K562 (cell line): ENCODE data around the gene TSTD2. TPM values are rescaled to one million over a fixed set of nuclear protein-coding genes. Genes with fewer than 3 reads are reported as not detected.

ENCODE experiments used
- ATAC-seq: fragments of 200-7000 bp; cut with Tn5 transposase; 3 replicates; pipeline ENCODE4 v1.9.1; 2020; ENCODE audit warnings: moderate library complexity
- BruUV-seq: library from RNA; stranded (reverse); fragments of 400-500 nt; replicated peaks from 2 replicates; lab custom pipeline; 2021; lab: Mats Ljungman, UMichigan
- CTCF ChIA-PET: fragments of 300-600 bp; formaldehyde crosslinking; extraction: SDS; loops from one replicate; lab custom pipeline; 2021; ENCODE audit warnings: low intra/inter-chr PET ratio; lab: Yijun Ruan, JAX
- POLR2A ChIA-PET: fragments of 300-600, 350-650 bp; sonication (Branson Sonifier 250); formaldehyde crosslinking; extraction: SDS; loops from one replicate; lab custom pipeline; 2021; ENCODE audit warnings: antibody characterized with exemption, inconsistent platforms; lab: Yijun Ruan, JAX
- DNase-seq, 4 experiments: peaks; one replicate each; pipeline versions ENCODE4 v3.0.0 to v3.0.0-alpha.2; 2011 to 2018; ENCODE audit warnings: low spot score in 3 of 4, mixed read lengths in 3 of 4; ENCODE audit errors: extremely low read depth in 1 of 4
- FAIRE-seq: peaks from 2 replicates; lab custom pipeline; 2011; peaks lifted over from hg19 to GRCh38; lab: Jason Lieb, UNC
- H2AFZ ChIP-seq: 2 replicates; pipeline ENCODE4 v1.6.0; 2011; ENCODE audit warnings: low read depth, low read length, control low read depth, inconsistent platforms
- H3K27ac ChIP-seq: fragments of 200-600 bp; 3 replicates; pipeline ENCODE4 v1.8.0; 2011; ENCODE audit warnings: low read depth, mild to moderate bottlenecking, control low read depth, inconsistent platforms, low read length, moderate library complexity, mixed read lengths; ENCODE audit errors: extremely low read depth
- H3K27me3 ChIP-seq, 2 experiments: fragments of 300-600 bp in 1 of 2; 2 replicates in 1 of 2; 3 replicates in 1 of 2; pipeline versions ENCODE4 v1.6.0 to v1.8.0; 2011; ENCODE audit warnings: inconsistent platforms in 2 of 2, low read length in 2 of 2, mild to moderate bottlenecking in 1 of 2, mixed read lengths in 1 of 2, moderate library complexity in 1 of 2; ENCODE audit not compliant: control insufficient read depth in 2 of 2, insufficient read depth in 2 of 2
- H3K36me3 ChIP-seq: fragments of 300-600 bp; 3 replicates; pipeline ENCODE4 v1.8.0; 2011; ENCODE audit warnings: mild to moderate bottlenecking, low read length, inconsistent platforms; ENCODE audit not compliant: control insufficient read depth, insufficient read depth
- H3K4me1 ChIP-seq, 2 experiments: fragments of 200-600 bp in 1 of 2; replicated peaks in 1 of 2; 2 replicates in 1 of 2; 3 replicates in 1 of 2; pipeline versions ENCODE4 v1.5.1 to v1.8.0; 2011; ENCODE audit warnings: inconsistent platforms in 2 of 2, low read length in 2 of 2, mild to moderate bottlenecking in 1 of 2, mixed read lengths in 1 of 2, moderate library complexity in 1 of 2; ENCODE audit not compliant: control insufficient read depth in 2 of 2, insufficient read depth in 2 of 2
- H3K4me2 ChIP-seq: 2 replicates; pipeline ENCODE4 v1.6.1; 2011; ENCODE audit warnings: low read length, control low read depth, inconsistent platforms, mixed read lengths; ENCODE audit not compliant: insufficient read depth
- H3K4me3 ChIP-seq: fragments of 200-600 bp; sonication (generic), shearing (Covaris generic); 2 replicates; pipeline ENCODE4 v1.5.1; 2016; ENCODE audit warnings: control low read depth, inconsistent platforms
- H3K79me2 ChIP-seq: fragments of 200-600 bp; 3 replicates; pipeline ENCODE4 v1.8.0; 2011; ENCODE audit warnings: low read length, inconsistent platforms; ENCODE audit not compliant: control insufficient read depth, insufficient read depth
- H3K9ac ChIP-seq, 2 experiments: 2 replicates each; pipeline versions ENCODE4 v1.6.0 to v1.6.1; 2011; ENCODE audit warnings: low read depth in 2 of 2, low read length in 2 of 2, control low read depth in 1 of 2, inconsistent platforms in 1 of 2, mild to moderate bottlenecking in 1 of 2, mixed read lengths in 1 of 2; ENCODE audit not compliant: insufficient read depth in 1 of 2
- H3K9me1 ChIP-seq: one replicate; pipeline ENCODE4 v1.6.0; 2011; ENCODE audit warnings: inconsistent platforms, mild to moderate bottlenecking, low read length, moderate library complexity; ENCODE audit not compliant: control insufficient read depth, insufficient read depth
- H3K9me3 ChIP-seq: replicated peaks from 2 replicates; pipeline ENCODE4 v1.5.1; 2011; ENCODE audit warnings: low read depth, low read length, inconsistent platforms; ENCODE audit not compliant: control insufficient read depth, insufficient read depth
- H4K20me1 ChIP-seq: replicated peaks from 2 replicates; pipeline ENCODE4 v1.6.1; 2011; ENCODE audit warnings: low read length, inconsistent platforms, mixed read lengths; ENCODE audit not compliant: control insufficient read depth, insufficient read depth
- ARID2 ChIP-seq: fragments of 450-650 bp; IDR thresholded peaks from 2 replicates; pipeline ENCODE4 v1.6.1; 2017; ENCODE audit warnings: antibody characterized with exemption, mild to moderate bottlenecking
- DACH1 ChIP-seq: fragments of 450-650 bp; IDR thresholded peaks from 2 replicates; pipeline ENCODE4 v1.6.1; 2018; ENCODE audit not compliant: partially characterized antibody
- E2F3 ChIP-seq: fragments of 250-450 bp; sonication (Bioruptor Pico); IDR thresholded peaks from 2 replicates; pipeline ENCODE4 v1.4.0; 2020; ENCODE audit warnings: mild to moderate bottlenecking
- FUS ChIP-seq: fragments of 200-400 bp; formaldehyde crosslinking; optimal IDR thresholded peaks from 2 replicates; pipeline ENCODE3; 2017; ENCODE audit warnings: low read depth, low read length
- HNRNPK ChIP-seq: fragments of 200-400 bp; formaldehyde crosslinking; IDR thresholded peaks from one replicate; pipeline ENCODE4 v1.6.1; 2018; ENCODE audit warnings: mild to moderate bottlenecking, low read depth, low read length; ENCODE audit not compliant: poor library complexity, severe bottlenecking
- KDM2B ChIP-seq: fragments of 250-450 bp; sonication (Bioruptor Pico); IDR thresholded peaks from 2 replicates; pipeline ENCODE4 v1.8.0; 2021; ENCODE audit warnings: mild to moderate bottlenecking, moderate library complexity
- MITF ChIP-seq: IDR thresholded peaks from 2 replicates; pipeline ENCODE4 v1.6.1; 2014; ENCODE audit warnings: antibody characterized with exemption
- MXD1 ChIP-seq: fragments of 250-450 bp; sonication (Bioruptor Pico); IDR thresholded peaks from 2 replicates; pipeline ENCODE4 v1.8.0; 2021; ENCODE audit warnings: borderline replicate concordance, mild to moderate bottlenecking, moderate library complexity; ENCODE audit not compliant: poor library complexity, severe bottlenecking
- NFIX ChIP-seq: fragments of 250-450 bp; sonication (Bioruptor Pico); IDR thresholded peaks from 2 replicates; pipeline ENCODE4 v1.4.0; 2020; ENCODE audit warnings: low read depth, mild to moderate bottlenecking, moderate library complexity
- ZFX ChIP-seq: sonication (generic); formaldehyde crosslinking; IDR thresholded peaks from 2 replicates; pipeline ENCODE4 v1.8.0; 2022; ENCODE audit warnings: mild to moderate bottlenecking, missing genetic modification reagents, moderate library complexity
- ZNF785 ChIP-seq: fragments of 250-450 bp; sonication (Bioruptor Pico); IDR thresholded peaks from 2 replicates; pipeline ENCODE4 v1.4.0; 2020; ENCODE audit warnings: mild to moderate bottlenecking
- WGBS: fragments of 100-300 bp; shearing (Covaris generic); methylation state at CpG from one replicate; pipeline ENCODE4 v1.1.6; 2016; ENCODE audit warnings: low coverage, mixed read lengths; ENCODE audit not compliant: insufficient coverage; ENCODE audit errors: missing lambda C conversion rate; 5-methylcytosine and 5-hydroxymethylcytosine counted together
- in situ Hi-C: fragments of 300-500 bp; cut with MboI; formaldehyde crosslinking; loops from 4 replicates; pipeline ENCODE4 v1.15.0; 2018; ENCODE audit warnings: inconsistent platforms, mixed read lengths
- intact Hi-C: fragments of 100-400 bp; cut with micrococcal nuclease; formaldehyde crosslinking; loops from 2 replicates; pipeline ENCODE4 v1.14.2; 2022
- polyA plus RNA-seq, 8 experiments: library from polyadenylated mRNA; depleted of rRNA in 4 of 8; stranded (reverse) in 5 of 8; unstranded in 3 of 8; fragments of >200 nt; fragmentation: Nextera tagmentation in 2 of 8; fragmentation: Illumina TruSeq in 1 of 8; extraction: Ambion mirVana in 2 of 8; extraction: Trizol in 1 of 8; gene quantifications; 2 replicates each; pipeline versions ENCODE4 v1.2.1 to v1.2.3, GENCODE V29; 2011 to 2014; ENCODE audit warnings: inconsistent platforms in 1 of 8, missing spikeins in 1 of 8
- total RNA-seq, 7 experiments: library from RNA; depleted of rRNA in 6 of 7; stranded (reverse); fragments of >200 nt in 6 of 7; fragmentation: Illumina TruSeq in 2 of 7; extraction: Trizol in 2 of 7; gene quantifications; 2 replicates each; pipeline versions ENCODE4 v1.2.1 to v1.2.3, GENCODE V29; 2011 to 2021; ENCODE audit warnings: low replicate concordance in 1 of 7

The TSTD2 gene
- total and polyA plus RNA-seq, 9 of the 15 experiments (the other 6 are each of a cell fraction or from before 2014, with no cell fraction given), result 10.1 to 36.7 (median 19.0) TPM

DNA sequence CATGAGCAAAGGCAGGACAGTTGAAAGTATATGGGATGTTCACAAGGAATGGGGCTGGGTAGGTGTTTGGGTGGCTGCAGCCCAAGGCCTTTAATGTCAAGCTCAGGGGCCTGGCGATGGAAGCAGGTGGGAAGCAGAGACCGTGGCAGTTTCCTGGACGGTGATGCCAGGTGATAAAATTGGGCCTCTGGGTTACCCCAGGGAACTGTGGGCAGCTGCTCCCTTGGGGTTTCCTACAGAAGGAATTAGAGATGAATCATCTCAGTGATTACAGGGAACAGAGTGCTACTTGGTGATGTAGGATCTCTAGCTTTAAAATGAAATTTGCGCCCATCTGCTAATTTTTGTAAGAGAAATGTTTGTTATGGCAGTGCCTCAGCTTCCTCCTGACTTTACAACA is 39.2 kb downstream of the TSTD2 start (continued):
- TF ChIP-seq KDM2B (no peak), FUS (no peak), E2F3 (CRISPR knock-in tag) (no peak), ZFX (CRISPR knock-in tag) (no peak), ZNF785 (no peak), HNRNPK (no peak)

GRCh38 chr9:97592126-97592525 is 41.0 kb downstream of the TSTD2 start:
- ChIA-PET CTCF (no interaction called here), POLR2A (no interaction called here)
- DNase-seq (no peak), ATAC-seq (no peak), FAIRE-seq (peak; percentile 23)
- in situ Hi-C loops, result no loop called here
- Histone ChIP-seq H2AFZ (no peak overlapping the region), H3K9me1 (no peaks in the 10 kb centered on the region), H3K4me2 (no peak overlapping the region), H3K27me3 (no peaks in the 10 kb centered on the region), H3K4me3 (no peak overlapping the region), H3K9me3 (no peaks in the 10 kb centered on the region), H3K9ac (no peak overlapping the region), H3K27ac (no peak overlapping the region), H3K79me2 (no peaks in the 10 kb centered on the region), H4K20me1 (no peaks in the 10 kb centered on the region), H3K36me3 (peaks cover 44% of the 10 kb centered on the region), H3K4me1 (no peaks in the 10 kb centered on the region)
- WGBS, result 93% methylated on average over 1 of the region's 1 CpG
- no TSS peak for BruUV-seq
- intact Hi-C loops, result no loop called here
- TF ChIP-seq MXD1 (CRISPR knock-in tag) (no peak), NFIX (CRISPR knock-in tag) (no peak), ARID2 (no peak), MITF (no peak), DACH1 (no peak)
